HS-5 (cell line): ENCODE measurements around the gene MYH1.
A peak's percentile ranks its signal among the peaks of the same experiment; 100 is the strongest.

Experiments used
- DNase-seq: peaks from one replicate; pipeline ENCODE4 v3.0.0-alpha.2; 2012; ENCODE audit warnings: low read depth

Gene MYH1

GRCh38 chr17:10482252-10482651 is 36.1 kb downstream of the MYH1 start:
- no peak for DNase-seq

- DNase-seq = no peak
Observed at GRCh38 chr17:10477701-10478100, 40.6 kb downstream of the MYH1 start.

- peak; percentile 8 for DNase-seq
Observed at GRCh38 chr17:10474536-10474935, 43.8 kb downstream of the MYH1 start.

- DNase-seq = no peak
Observed at GRCh38 chr17:10471858-10472257, 46.5 kb downstream of the MYH1 start.

GRCh38 chr17:10469459-10469858 is 48.9 kb downstream of the MYH1 start, which contains the start of gene MYH4:
Gene MYH4 (minus strand): TSS chr17:10469559. CDS start chr17:10466745, 2,814 bp downstream.
- DNase-seq = no peak

GRCh38 chr17:10463402-10463801 is 54.9 kb downstream of the MYH1 start:
- DNase-seq = no peak

GRCh38 chr17:10460062-10460461 is 58.3 kb downstream of the MYH1 start:
- DNase-seq = no peak

GRCh38 chr17:10458701-10459100 is 59.6 kb downstream of the MYH1 start:
- DNase-seq = no peak

- no peak for DNase-seq
Observed at GRCh38 chr17:10457952-10458351, 60.4 kb downstream of the MYH1 start.

GRCh38 chr17:10447026-10447931 is 71.1 kb downstream of the MYH1 start:
- DNase-seq = no peak
